K562 (cell line): ENCODE data around the gene MRFAP1. TPM values are rescaled to one million over a fixed set of nuclear protein-coding genes. Genes with fewer than 3 reads are reported as not detected.

Experiments
- HDAC6 ChIP-seq: IDR thresholded peaks from 2 replicates; pipeline ENCODE4 v1.6.1; 2012; ENCODE audit warnings: low read depth, mild to moderate bottlenecking, control low read depth, inconsistent platforms, low read length, moderate library complexity
- HDAC8 ChIP-seq: fragments of 450-650 bp; IDR thresholded peaks from 2 replicates; pipeline ENCODE4 v1.6.1; 2016; ENCODE audit warnings: mild to moderate bottlenecking, missing genetic modification characterization, moderate library complexity, missing compliant biosample characterization
- MGA ChIP-seq: fragments of 450-650 bp; IDR thresholded peaks from 2 replicates; pipeline ENCODE4 v1.6.1; 2016; ENCODE audit warnings: mild to moderate bottlenecking, moderate library complexity
- NFIC ChIP-seq: fragments of 450-650 bp; IDR thresholded peaks from 2 replicates; pipeline ENCODE4 v1.6.1; 2017; ENCODE audit warnings: mild to moderate bottlenecking, inconsistent platforms
- NONO ChIP-seq, 2 experiments: fragments of 200-400 bp in 1 of 2; fragments of 450-650 bp in 1 of 2; formaldehyde crosslinking in 1 of 2; IDR thresholded peaks; 2 replicates each; pipeline ENCODE4 v1.6.1; 2017; ENCODE audit warnings: low read depth in 2 of 2, mild to moderate bottlenecking in 2 of 2, moderate library complexity in 2 of 2, low read length in 1 of 2
- THRAP3 ChIP-seq: fragments of 450-650 bp; IDR thresholded peaks from 2 replicates; pipeline ENCODE4 v1.6.1; 2016; ENCODE audit warnings: mild to moderate bottlenecking, inconsistent platforms, borderline replicate concordance
- ZNF12 ChIP-seq: sonication (generic); formaldehyde crosslinking; IDR thresholded peaks from 2 replicates; pipeline ENCODE4 v1.4.0; 2020; ENCODE audit warnings: mild to moderate bottlenecking, missing genetic modification reagents
- ZNF740 ChIP-seq, 3 experiments: fragments of 200-800 bp in 1 of 3; sonication (Bioruptor generic) in 1 of 3; sonication (generic) in 1 of 3; formaldehyde crosslinking in 1 of 3; IDR thresholded peaks; 2 replicates each; pipeline versions ENCODE4 v1.6.1 to v1.8.0; 2016 to 2022; ENCODE audit warnings: mild to moderate bottlenecking in 2 of 3, missing compliant biosample characterization in 2 of 3, missing genetic modification characterization in 2 of 3, missing genetic modification reagents in 1 of 3
- ZSCAN32 ChIP-seq: fragments of 450-650 bp; formaldehyde crosslinking; IDR thresholded peaks from 2 replicates; pipeline ENCODE4 v1.4.0; 2020; ENCODE audit warnings: mild to moderate bottlenecking, moderate library complexity
- polyA plus RNA-seq, 8 experiments: library from polyadenylated mRNA; depleted of rRNA in 4 of 8; stranded (reverse) in 5 of 8; unstranded in 3 of 8; fragments of >200 nt; fragmentation: Nextera tagmentation in 2 of 8; fragmentation: Illumina TruSeq in 1 of 8; extraction: Ambion mirVana in 2 of 8; extraction: Trizol in 1 of 8; gene quantifications; 2 replicates each; pipeline versions ENCODE4 v1.2.1 to v1.2.3, GENCODE V29; 2011 to 2014; ENCODE audit warnings: inconsistent platforms in 1 of 8, missing spikeins in 1 of 8
- total RNA-seq, 7 experiments: library from RNA; depleted of rRNA in 6 of 7; stranded (reverse); fragments of >200 nt in 6 of 7; fragmentation: Illumina TruSeq in 2 of 7; extraction: Trizol in 2 of 7; gene quantifications; 2 replicates each; pipeline versions ENCODE4 v1.2.1 to v1.2.3, GENCODE V29; 2011 to 2021; ENCODE audit warnings: low replicate concordance in 1 of 7
- TF ChIP-seq, protein P1 (sequence below): sonication (generic); formaldehyde crosslinking; IDR thresholded peaks from 2 replicates; pipeline ENCODE4 v1.8.1; 2023; ENCODE audit warnings: mild to moderate bottlenecking, missing genetic modification reagents

The MRFAP1 gene
- total and polyA plus RNA-seq, 9 of the 15 experiments (the other 6 are each of a cell fraction or from before 2014, with no cell fraction given), result 46.0 to 270 (median 151) TPM

DNA sequence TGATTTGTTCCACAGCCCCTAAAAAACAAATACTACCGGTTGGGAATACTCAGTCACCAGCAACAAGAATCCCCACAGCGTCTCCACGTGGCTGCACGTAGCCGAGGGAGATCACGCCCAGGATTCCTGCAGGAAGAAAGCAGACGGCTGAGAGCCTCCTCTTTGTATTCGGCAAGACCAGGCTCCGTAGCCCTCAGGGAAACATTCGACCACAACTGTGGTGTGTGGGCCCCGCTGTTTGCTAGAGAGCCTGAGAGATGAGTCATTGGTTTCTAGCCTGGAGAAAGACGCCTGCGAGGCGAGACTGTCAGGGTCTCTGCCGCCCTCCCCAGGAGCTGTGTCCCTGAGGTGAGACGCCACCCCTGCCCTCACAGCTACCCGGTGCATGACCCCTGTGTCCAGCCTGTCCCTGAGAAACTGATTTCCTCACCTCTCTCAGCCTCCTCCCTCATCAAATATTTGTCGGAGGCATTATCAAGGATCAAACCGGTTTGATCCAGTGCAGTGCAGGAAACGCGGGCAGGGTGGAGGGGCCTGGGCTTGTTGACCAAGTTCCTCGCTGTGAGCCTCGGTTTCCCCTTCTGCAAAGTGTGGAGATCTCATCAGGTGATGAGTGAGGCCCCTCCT, 48.5 kb downstream of the MRFAP1 start (continued):
- TF ChIP-seq NFIC, result no peak
- no peak; the same call in none of the 2 replicates for TF ChIP-seq ZNF740 (CRISPR knock-in tag; IDR thresholded peaks at IDR 0.05)
- no peak for TF ChIP-seq ZNF740 (tag; IDR thresholded peaks at IDR 0.05)
- TF ChIP-seq ZSCAN32 (CRISPR knock-in tag), result no peak
- no peak for TF ChIP-seq THRAP3
- no peak for TF ChIP-seq NONO (IDR thresholded peaks at IDR 0.05; ENCODE audit: low read depth in 2 of 2, low read length in 1 of 2)
- no peak for TF ChIP-seq ZNF12
- no peak for TF ChIP-seq HDAC8 (tag)
- TF ChIP-seq HDAC6, result no peak
- TF ChIP-seq, protein P1, sequence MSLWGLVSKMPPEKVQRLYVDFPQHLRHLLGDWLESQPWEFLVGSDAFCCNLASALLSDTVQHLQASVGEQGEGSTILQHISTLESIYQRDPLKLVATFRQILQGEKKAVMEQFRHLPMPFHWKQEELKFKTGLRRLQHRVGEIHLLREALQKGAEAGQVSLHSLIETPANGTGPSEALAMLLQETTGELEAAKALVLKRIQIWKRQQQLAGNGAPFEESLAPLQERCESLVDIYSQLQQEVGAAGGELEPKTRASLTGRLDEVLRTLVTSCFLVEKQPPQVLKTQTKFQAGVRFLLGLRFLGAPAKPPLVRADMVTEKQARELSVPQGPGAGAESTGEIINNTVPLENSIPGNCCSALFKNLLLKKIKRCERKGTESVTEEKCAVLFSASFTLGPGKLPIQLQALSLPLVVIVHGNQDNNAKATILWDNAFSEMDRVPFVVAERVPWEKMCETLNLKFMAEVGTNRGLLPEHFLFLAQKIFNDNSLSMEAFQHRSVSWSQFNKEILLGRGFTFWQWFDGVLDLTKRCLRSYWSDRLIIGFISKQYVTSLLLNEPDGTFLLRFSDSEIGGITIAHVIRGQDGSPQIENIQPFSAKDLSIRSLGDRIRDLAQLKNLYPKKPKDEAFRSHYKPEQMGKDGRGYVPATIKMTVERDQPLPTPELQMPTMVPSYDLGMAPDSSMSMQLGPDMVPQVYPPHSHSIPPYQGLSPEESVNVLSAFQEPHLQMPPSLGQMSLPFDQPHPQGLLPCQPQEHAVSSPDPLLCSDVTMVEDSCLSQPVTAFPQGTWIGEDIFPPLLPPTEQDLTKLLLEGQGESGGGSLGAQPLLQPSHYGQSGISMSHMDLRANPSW (CRISPR knock-in tag), result no peak
- peak; percentile 93 for TF ChIP-seq MGA
